BE2C (cell line): ENCODE data around the gene ETV6.
A peak's percentile ranks its signal among the peaks of the same experiment; 100 is the strongest.

Experiments
- DNase-seq: peaks from one replicate; pipeline ENCODE4 v3.0.0-alpha.2; 2020
- H3K27me3 ChIP-seq: fragments of 250-450 bp; sonication (Bioruptor Pico); 2 replicates; pipeline ENCODE4 v1.5.1; 2020; ENCODE audit warnings: mild to moderate bottlenecking
- H3K36me3 ChIP-seq: fragments of 250-450 bp; sonication (Bioruptor Pico); 2 replicates; pipeline ENCODE4 v1.5.1; 2020; ENCODE audit warnings: mild to moderate bottlenecking
- H3K4me1 ChIP-seq: fragments of 250-450 bp; sonication (Bioruptor Pico); 2 replicates; pipeline ENCODE4 v1.5.1; 2020
- H3K4me3 ChIP-seq: 2 replicates; pipeline ENCODE4 v1.5.1; 2011; ENCODE audit warnings: low read depth, low read length
- H3K9me3 ChIP-seq: fragments of 250-450 bp; sonication (Bioruptor Pico); 2 replicates; pipeline ENCODE4 v1.5.1; 2020
- CTCF ChIP-seq: IDR thresholded peaks from 2 replicates; pipeline ENCODE4 v1.5.1; 2012; ENCODE audit warnings: mild to moderate bottlenecking, low read depth, low read length

The ETV6 gene

GRCh38 chr12:11719678-11720099 lies 70.2 kb downstream of the ETV6 start:
- H3K36me3 ChIP-seq = no peaks in the 10 kb centered on the region
- TF ChIP-seq CTCF = no peak
- DNase-seq = peak; percentile 78
- H3K27me3 ChIP-seq = no peaks in the 10 kb centered on the region
- H3K4me3 ChIP-seq = no peak overlapping the region
- peaks cover 11% of the 10 kb centered on the region for H3K4me1 ChIP-seq
- H3K9me3 ChIP-seq = no peaks in the 10 kb centered on the region

- Histone ChIP-seq H3K27me3 (no peaks in the 10 kb centered on the region), H3K36me3 (no peaks in the 10 kb centered on the region), H3K9me3 (no peaks in the 10 kb centered on the region), H3K4me1 (peaks cover 11% of the 10 kb centered on the region), H3K4me3 (no peak overlapping the region)
- DNase-seq = no peak
- TF ChIP-seq CTCF = no peak; the same call in 1 of the 2 replicates
Observed at GRCh38 chr12:11722071-11722470, 72.6 kb downstream of the ETV6 start.

GRCh38 chr12:11722578-11723138 lies 73.2 kb downstream of the ETV6 start:
- no peak overlapping the region for H3K4me3 ChIP-seq
- H3K9me3 ChIP-seq = no peaks in the 10 kb centered on the region
- no peak for TF ChIP-seq CTCF
- no peaks in the 10 kb centered on the region for H3K27me3 ChIP-seq
- no peaks in the 10 kb centered on the region for H3K36me3 ChIP-seq
- H3K4me1 ChIP-seq = peaks cover 11% of the 10 kb centered on the region
- no peak for DNase-seq

GRCh38 chr12:11723993-11724392 lies 74.5 kb downstream of the ETV6 start:
- Histone ChIP-seq H3K4me1 (peaks cover 11% of the 10 kb centered on the region), H3K4me3 (no peak overlapping the region), H3K9me3 (no peaks in the 10 kb centered on the region), H3K36me3 (no peaks in the 10 kb centered on the region), H3K27me3 (no peaks in the 10 kb centered on the region)
- no peak for TF ChIP-seq CTCF
- DNase-seq = no peak

- Histone ChIP-seq H3K36me3 (no peaks in the 10 kb centered on the region), H3K4me3 (no peak overlapping the region), H3K4me1 (peaks cover 2% of the 10 kb centered on the region), H3K9me3 (no peaks in the 10 kb centered on the region), H3K27me3 (no peaks in the 10 kb centered on the region)
- TF ChIP-seq CTCF = no peak
- no peak for DNase-seq
Observed at GRCh38 chr12:11724888-11725311, 75.4 kb downstream of the ETV6 start.

- DNase-seq = no peak
- no peak for TF ChIP-seq CTCF
- no peaks in the 10 kb centered on the region for H3K36me3 ChIP-seq
- no peaks in the 10 kb centered on the region; the same call in 1 of the 2 replicates for H3K4me1 ChIP-seq
- no peaks in the 10 kb centered on the region for H3K9me3 ChIP-seq
- no peaks in the 10 kb centered on the region for H3K27me3 ChIP-seq
- H3K4me3 ChIP-seq = no peak overlapping the region
Observed at GRCh38 chr12:11725686-11726085, 76.2 kb downstream of the ETV6 start.
